22Rv1 (cell line): ENCODE data around the gene SMNDC1.

ENCODE experiments used
- CTCF ChIP-seq: fragments of 450-650 bp; IDR thresholded peaks from 2 replicates; pipeline ENCODE4 v1.5.1; 2017; ENCODE audit warnings: mild to moderate bottlenecking
- ZFX ChIP-seq: fragments of 450-650 bp; IDR thresholded peaks from 2 replicates; pipeline ENCODE4 v1.6.1; 2017; ENCODE audit warnings: antibody characterized with exemption, borderline replicate concordance

- TF ChIP-seq CTCF, result no peak
- TF ChIP-seq ZFX, result no peak
Observed at GRCh38 chr10:110353244-110354119, 48.8 kb upstream of the SMNDC1 start.
